IMR-90 (cell line): ENCODE results near the gene LCN10. TPM values are rescaled to one million over a fixed set of nuclear protein-coding genes. Genes with fewer than 3 reads are reported as not detected.

Experiments used
- ATAC-seq: fragments of 200-7000 bp; cut with Tn5 transposase; 2 replicates; pipeline ENCODE4 v1.9.1; 2020; ENCODE audit warnings: low read depth, mild to moderate bottlenecking, moderate library complexity
- BruUV-seq: library from RNA; stranded (reverse); fragments of 400-500 nt; replicated peaks from 2 replicates; lab custom pipeline; 2021; lab: Mats Ljungman, UMichigan
- CTCF ChIA-PET: fragments of 300-600 bp; formaldehyde crosslinking; extraction: SDS; loops from one replicate; lab custom pipeline; 2021; ENCODE audit warnings: antibody characterized with exemption; lab: Yijun Ruan, JAX
- POLR2A ChIA-PET: fragments of 300-600 bp; sonication (Branson Sonifier 250); formaldehyde crosslinking; loops from one replicate; lab custom pipeline; 2022; ENCODE audit warnings: antibody characterized with exemption; ENCODE audit not compliant: unreplicated experiment; lab: Charles Lee
- DNase-seq: peaks from one replicate; pipeline ENCODE4 v3.0.0; 2013
- H2AFZ ChIP-seq: replicated peaks from 2 replicates; pipeline ENCODE3; 2013; ENCODE audit warnings: low read length, mild to moderate bottlenecking; ENCODE audit not compliant: poor library complexity
- H2AK5ac ChIP-seq: 2 replicates; pipeline ENCODE4 v1.6.1; 2013; ENCODE audit warnings: low read depth, low read length, inconsistent platforms
- H2AK9ac ChIP-seq: replicated peaks from 2 replicates; pipeline ENCODE3; 2013; ENCODE audit warnings: mild to moderate bottlenecking, low read depth, low read length, moderate library complexity; ENCODE audit not compliant: poor library complexity
- H2BK120ac ChIP-seq: 2 replicates; pipeline ENCODE4 v1.6.1; 2013; ENCODE audit warnings: low read depth, low read length, inconsistent platforms
- H2BK15ac ChIP-seq: 3 replicates; pipeline ENCODE4 v1.6.1; 2013; ENCODE audit warnings: low read depth, low read length, inconsistent platforms
- H2BK20ac ChIP-seq: 2 replicates; pipeline ENCODE4 v1.6.1; 2013; ENCODE audit warnings: low read depth, mild to moderate bottlenecking, inconsistent platforms, low read length, moderate library complexity
- H2BK5ac ChIP-seq: 2 replicates; pipeline ENCODE4 v1.6.1; 2013; ENCODE audit warnings: mild to moderate bottlenecking, low read depth, low read length, inconsistent platforms; ENCODE audit not compliant: poor library complexity, severe bottlenecking
- H3K14ac ChIP-seq: replicated peaks from 2 replicates; pipeline ENCODE4 v1.6.1; 2013; ENCODE audit warnings: low read depth, low read length, inconsistent platforms
- H3K18ac ChIP-seq: 2 replicates; pipeline ENCODE4 v1.6.1; 2013; ENCODE audit warnings: low read depth, low read length, control low read depth
- H3K23ac ChIP-seq: 2 replicates; pipeline ENCODE4 v1.6.1; 2013; ENCODE audit warnings: low read depth, low read length, inconsistent platforms
- H3K27ac ChIP-seq: 2 replicates; pipeline ENCODE4 v1.5.1; 2013; ENCODE audit warnings: mild to moderate bottlenecking, control low read depth, low read length; ENCODE audit not compliant: insufficient read depth
- H3K27me3 ChIP-seq: 2 replicates; pipeline ENCODE4 v1.6.1; 2013; ENCODE audit warnings: low read length; ENCODE audit not compliant: control insufficient read depth, insufficient read depth
- H3K36me3 ChIP-seq: 2 replicates; pipeline ENCODE4 v1.6.1; 2013; ENCODE audit warnings: low read length, mixed read lengths; ENCODE audit not compliant: control insufficient read depth, insufficient read depth
- H3K4ac ChIP-seq: 2 replicates; pipeline ENCODE4 v1.6.1; 2013; ENCODE audit warnings: low read depth, low read length, inconsistent platforms
- H3K4me1 ChIP-seq: 2 replicates; pipeline ENCODE4 v1.6.1; 2013; ENCODE audit warnings: low read length, mixed read lengths; ENCODE audit not compliant: control insufficient read depth, insufficient read depth
- H3K4me2 ChIP-seq: 2 replicates; pipeline ENCODE4 v1.6.1; 2013; ENCODE audit warnings: low read depth, mild to moderate bottlenecking, control low read depth, low read length, moderate library complexity
- H3K4me3 ChIP-seq: 2 replicates; pipeline ENCODE4 v1.5.1; 2013; ENCODE audit warnings: low read depth, mild to moderate bottlenecking, control low read depth, low read length, moderate library complexity; ENCODE audit not compliant: insufficient read depth
- H3K56ac ChIP-seq: 2 replicates; pipeline ENCODE4 v1.6.1; 2013; ENCODE audit warnings: low read length, inconsistent platforms; ENCODE audit not compliant: insufficient read depth; ENCODE audit errors: extremely low read depth
- H3K79me1 ChIP-seq, 2 experiments: 2 replicates each; pipeline ENCODE4 v1.6.1; 2013; ENCODE audit warnings: low read length in 2 of 2, inconsistent platforms in 1 of 2, low read depth in 1 of 2
- H3K9ac ChIP-seq: 2 replicates; pipeline ENCODE4 v1.6.1; 2013; ENCODE audit warnings: low read depth, low read length, control low read depth
- H3K9me1 ChIP-seq: 2 replicates; pipeline ENCODE4 v1.6.1; 2013; ENCODE audit warnings: low read length, inconsistent platforms; ENCODE audit not compliant: insufficient read depth
- H3K9me3 ChIP-seq: 2 replicates; pipeline ENCODE4 v1.6.1; 2013; ENCODE audit warnings: low read length; ENCODE audit not compliant: control insufficient read depth, insufficient read depth
- H4K20me1 ChIP-seq: 2 replicates; pipeline ENCODE4 v1.6.1; 2013; ENCODE audit warnings: low read length, inconsistent platforms; ENCODE audit not compliant: insufficient read depth
- H4K5ac ChIP-seq: 2 replicates; pipeline ENCODE4 v1.6.1; 2013; ENCODE audit warnings: mild to moderate bottlenecking, low read depth, low read length, control low read depth
- H4K8ac ChIP-seq, 2 experiments: 2 replicates each; pipeline ENCODE4 v1.6.1; 2013; ENCODE audit warnings: low read depth in 2 of 2, low read length in 2 of 2, control low read depth in 1 of 2, inconsistent platforms in 1 of 2
- H4K91ac ChIP-seq: 2 replicates; pipeline ENCODE4 v1.6.1; 2013; ENCODE audit warnings: low read depth, low read length, inconsistent platforms; ENCODE audit not compliant: insufficient read depth
- BHLHE40 ChIP-seq: fragments of 150-350 bp; IDR thresholded peaks from 2 replicates; pipeline ENCODE4 v1.6.1; 2016; ENCODE audit warnings: mild to moderate bottlenecking, low read depth, low read length
- CEBPB ChIP-seq: IDR thresholded peaks from 2 replicates; pipeline ENCODE4 v1.6.1; 2012; ENCODE audit warnings: low read depth, low read length, improper control_type of control experiment
- CHD1 ChIP-seq: IDR thresholded peaks from 2 replicates; pipeline ENCODE4 v1.6.1; 2012; ENCODE audit warnings: low read depth, low read length, improper control_type of control experiment
- FOS ChIP-seq: fragments of 150-350 bp; IDR thresholded peaks from 2 replicates; pipeline ENCODE4 v1.6.1; 2016; ENCODE audit warnings: low read depth, low read length
- MAFK ChIP-seq: IDR thresholded peaks from 2 replicates; pipeline ENCODE4 v1.6.1; 2012; ENCODE audit warnings: low read depth, low read length, improper control_type of control experiment
- MAZ ChIP-seq: IDR thresholded peaks from 2 replicates; pipeline ENCODE4 v1.6.1; 2012; ENCODE audit warnings: low read depth, mild to moderate bottlenecking, low read length, improper control_type of control experiment, moderate library complexity, borderline replicate concordance
- MXI1 ChIP-seq: IDR thresholded peaks from 2 replicates; pipeline ENCODE4 v1.6.1; 2012; ENCODE audit warnings: low read depth, mild to moderate bottlenecking, low read length, moderate library complexity, borderline replicate concordance
- NFE2L2 ChIP-seq: fragments of 150-350 bp; IDR thresholded peaks from 2 replicates; pipeline ENCODE4 v1.6.1; 2016; ENCODE audit warnings: low read depth, mild to moderate bottlenecking, low read length
- POLR2A ChIP-seq: IDR thresholded peaks from 2 replicates; pipeline ENCODE4 v1.6.1; 2012; ENCODE audit warnings: mild to moderate bottlenecking, low read depth, low read length
- RAD21 ChIP-seq: IDR thresholded peaks from 2 replicates; pipeline ENCODE4 v1.6.1; 2012; ENCODE audit warnings: low read length, improper control_type of control experiment
- RCOR1 ChIP-seq: IDR thresholded peaks from 2 replicates; pipeline ENCODE4 v1.6.1; 2012; ENCODE audit warnings: mild to moderate bottlenecking, low read length, improper control_type of control experiment; ENCODE audit not compliant: insufficient replicate concordance
- RFX5 ChIP-seq: IDR thresholded peaks from 2 replicates; pipeline ENCODE4 v1.8.0; 2012; ENCODE audit warnings: low read depth, mild to moderate bottlenecking, low read length, moderate library complexity
- SMC3 ChIP-seq: fragments of 150-350 bp; IDR thresholded peaks from 2 replicates; pipeline ENCODE4 v1.6.1; 2016; ENCODE audit warnings: low read depth, mild to moderate bottlenecking, antibody characterized with exemption, low read length, moderate library complexity
- WGBS, 2 experiments: methylation state at CpG; one replicate each; pipeline versions ENCODE4 v1.1.5 to v1.1.7; 2013; ENCODE audit warnings: missing lambda C conversion rate in 2 of 2; ENCODE audit not compliant: insufficient read length in 1 of 2; ENCODE audit errors: extremely low coverage in 2 of 2; 5-methylcytosine and 5-hydroxymethylcytosine counted together
- dilution Hi-C: fragments of 300-500 bp; cut with HindIII; formaldehyde crosslinking; loops from one replicate; pipeline ENCODE4 v1.14.3; 2018; ENCODE audit warnings: low sequenced_read_pairs; ENCODE audit not compliant: unreplicated experiment
- in situ Hi-C: fragments of 300-500 bp; cut with MboI; formaldehyde crosslinking; loops from 3 replicates; pipeline ENCODE4 v1.14.3; 2019; ENCODE audit warnings: low sequenced_read_pairs, inconsistent platforms, mixed read lengths
- intact Hi-C: fragments of 100-400 bp; cut with micrococcal nuclease; formaldehyde crosslinking; loops from 2 replicates; pipeline ENCODE4 v1.10.0; 2022
- polyA plus RNA-seq, 3 experiments: library from polyadenylated mRNA; depleted of rRNA; stranded (reverse); fragments of >200 nt; gene quantifications; 2 replicates each; pipeline ENCODE4 v1.2.3, GENCODE V29; 2012; ENCODE audit warnings: low replicate concordance in 1 of 3
- total RNA-seq: library from RNA; depleted of rRNA; stranded (reverse); fragments of >200 nt; gene quantifications from 2 replicates; pipeline ENCODE4 v1.2.3, GENCODE V29; 2012
- TF ChIP-seq, protein P1 (sequence below): conservative IDR thresholded peaks from 2 replicates; pipeline ENCODE4 v1.5.1; 2012; ENCODE audit warnings: mild to moderate bottlenecking, low read depth, low read length, improper control_type of control experiment
- TF ChIP-seq, protein P2 (sequence below): fragments of 150-350 bp; IDR thresholded peaks from 2 replicates; pipeline ENCODE4 v1.6.1; 2016; ENCODE audit warnings: low read depth, mild to moderate bottlenecking, low read length, moderate library complexity, borderline replicate concordance
- TF ChIP-seq, protein P3 (sequence below): fragments of 150-350 bp; IDR thresholded peaks from 2 replicates; pipeline ENCODE4 v1.6.1; 2017; ENCODE audit warnings: mild to moderate bottlenecking, antibody characterized with exemption, low read length, low read depth

The LCN10 gene
- total and polyA plus RNA-seq, 2 of the 4 experiments (the other 2 are of a cell fraction), result not detected

DNA sequence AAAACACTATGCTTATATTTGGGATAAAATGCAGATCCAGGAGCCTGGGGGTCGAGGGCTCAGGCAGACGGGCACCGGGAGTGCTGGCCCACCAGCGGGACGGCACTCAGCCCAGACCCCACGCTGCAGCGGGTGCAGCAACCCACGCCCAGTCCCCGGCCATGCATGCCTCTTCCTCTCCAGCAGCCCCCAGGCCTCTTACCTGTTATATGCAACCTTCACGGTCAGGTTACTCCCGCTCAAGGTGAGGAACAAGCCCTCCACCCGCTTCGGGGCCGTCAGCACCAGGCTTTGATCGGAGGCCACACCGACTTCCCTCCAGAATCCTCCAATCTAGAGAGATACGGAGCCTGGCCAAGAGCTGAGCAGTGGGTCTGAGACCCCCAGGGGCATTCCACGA, 14.1 kb upstream of the LCN10 start:
- H2AFZ ChIP-seq, result no peak overlapping the region
- H3K36me3 ChIP-seq, result no peaks in the 10 kb centered on the region
- ChIA-PET POLR2A (no interaction called here), CTCF (no interaction called here)
- H4K91ac ChIP-seq, result no peak overlapping the region
- H2AK9ac ChIP-seq, result no peak overlapping the region
- no TSS peak for BruUV-seq
- H3K4me2 ChIP-seq, result no peak overlapping the region
- H4K20me1 ChIP-seq, result no peaks in the 10 kb centered on the region
- no peak overlapping the region for H3K23ac ChIP-seq
- in situ Hi-C loops (no loop called here), intact Hi-C loops (no loop called here), dilution Hi-C loops (no loop called here)
- H4K5ac ChIP-seq, result no peak overlapping the region
- no peak overlapping the region for H3K4me3 ChIP-seq
- no peak for DNase-seq
- no peak for ATAC-seq
- no peaks in the 10 kb centered on the region for H3K9me1 ChIP-seq
- no peak overlapping the region for H2AK5ac ChIP-seq
- 100% methylated on average over 4 of the region's 18 CpGs; no CpG with 5 or more reads in 1 of the 2 experiments for WGBS, 2 experiments
- no peak overlapping the region for H2BK15ac ChIP-seq
- no peaks in the 10 kb centered on the region for H3K4me1 ChIP-seq
- H3K56ac ChIP-seq, result no peak overlapping the region
- H3K27me3 ChIP-seq, result peaks cover 6% of the 10 kb centered on the region
- H2BK20ac ChIP-seq, result no peak overlapping the region
- no peak overlapping the region for H4K8ac ChIP-seq
- no peak overlapping the region for H3K9ac ChIP-seq
- no peak for TF ChIP-seq MAFK
- TF ChIP-seq, protein P1, sequence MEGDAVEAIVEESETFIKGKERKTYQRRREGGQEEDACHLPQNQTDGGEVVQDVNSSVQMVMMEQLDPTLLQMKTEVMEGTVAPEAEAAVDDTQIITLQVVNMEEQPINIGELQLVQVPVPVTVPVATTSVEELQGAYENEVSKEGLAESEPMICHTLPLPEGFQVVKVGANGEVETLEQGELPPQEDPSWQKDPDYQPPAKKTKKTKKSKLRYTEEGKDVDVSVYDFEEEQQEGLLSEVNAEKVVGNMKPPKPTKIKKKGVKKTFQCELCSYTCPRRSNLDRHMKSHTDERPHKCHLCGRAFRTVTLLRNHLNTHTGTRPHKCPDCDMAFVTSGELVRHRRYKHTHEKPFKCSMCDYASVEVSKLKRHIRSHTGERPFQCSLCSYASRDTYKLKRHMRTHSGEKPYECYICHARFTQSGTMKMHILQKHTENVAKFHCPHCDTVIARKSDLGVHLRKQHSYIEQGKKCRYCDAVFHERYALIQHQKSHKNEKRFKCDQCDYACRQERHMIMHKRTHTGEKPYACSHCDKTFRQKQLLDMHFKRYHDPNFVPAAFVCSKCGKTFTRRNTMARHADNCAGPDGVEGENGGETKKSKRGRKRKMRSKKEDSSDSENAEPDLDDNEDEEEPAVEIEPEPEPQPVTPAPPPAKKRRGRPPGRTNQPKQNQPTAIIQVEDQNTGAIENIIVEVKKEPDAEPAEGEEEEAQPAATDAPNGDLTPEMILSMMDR, result no peak
- TF ChIP-seq, protein P2, sequence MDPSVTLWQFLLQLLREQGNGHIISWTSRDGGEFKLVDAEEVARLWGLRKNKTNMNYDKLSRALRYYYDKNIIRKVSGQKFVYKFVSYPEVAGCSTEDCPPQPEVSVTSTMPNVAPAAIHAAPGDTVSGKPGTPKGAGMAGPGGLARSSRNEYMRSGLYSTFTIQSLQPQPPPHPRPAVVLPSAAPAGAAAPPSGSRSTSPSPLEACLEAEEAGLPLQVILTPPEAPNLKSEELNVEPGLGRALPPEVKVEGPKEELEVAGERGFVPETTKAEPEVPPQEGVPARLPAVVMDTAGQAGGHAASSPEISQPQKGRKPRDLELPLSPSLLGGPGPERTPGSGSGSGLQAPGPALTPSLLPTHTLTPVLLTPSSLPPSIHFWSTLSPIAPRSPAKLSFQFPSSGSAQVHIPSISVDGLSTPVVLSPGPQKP, result no peak
- no peak for TF ChIP-seq MXI1
- no peak for TF ChIP-seq MAZ
- no peak for TF ChIP-seq RAD21
- no peak for TF ChIP-seq RCOR1
- no peak for TF ChIP-seq POLR2A
- TF ChIP-seq RFX5, result no peak
- TF ChIP-seq CHD1, result no peak
- TF ChIP-seq BHLHE40, result no peak
- TF ChIP-seq SMC3, result no peak
- TF ChIP-seq, protein P3, sequence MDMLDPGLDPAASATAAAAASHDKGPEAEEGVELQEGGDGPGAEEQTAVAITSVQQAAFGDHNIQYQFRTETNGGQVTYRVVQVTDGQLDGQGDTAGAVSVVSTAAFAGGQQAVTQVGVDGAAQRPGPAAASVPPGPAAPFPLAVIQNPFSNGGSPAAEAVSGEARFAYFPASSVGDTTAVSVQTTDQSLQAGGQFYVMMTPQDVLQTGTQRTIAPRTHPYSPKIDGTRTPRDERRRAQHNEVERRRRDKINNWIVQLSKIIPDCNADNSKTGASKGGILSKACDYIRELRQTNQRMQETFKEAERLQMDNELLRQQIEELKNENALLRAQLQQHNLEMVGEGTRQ, result no peak
- no peak for TF ChIP-seq FOS
- TF ChIP-seq NFE2L2, result no peak
- no peak for TF ChIP-seq CEBPB
- peaks cover 15% of the 10 kb centered on the region for H3K9me3 ChIP-seq
- H2BK5ac ChIP-seq, result no peak overlapping the region
- H3K18ac ChIP-seq, result no peak overlapping the region
- no peak overlapping the region for H2BK120ac ChIP-seq
- no peak overlapping the region for H3K27ac ChIP-seq
- no peak overlapping the region for H3K14ac ChIP-seq
- H3K4ac ChIP-seq, result no peak overlapping the region
- no peaks in the 10 kb centered on the region for H3K79me1 ChIP-seq
